HCT116 (cell line): ENCODE results near the gene CYP4F8. TPM values are rescaled to one million over a fixed set of nuclear protein-coding genes. Genes with fewer than 3 reads are reported as not detected.

ENCODE experiments used
- ATAC-seq: fragments of 200-7000 bp; cut with Tn5 transposase; 2 replicates; pipeline ENCODE4 v1.9.1; 2020; ENCODE audit warnings: mild to moderate bottlenecking, moderate library complexity
- BruUV-seq: library from RNA; stranded (reverse); fragments of 400-500 nt; replicated peaks from 2 replicates; lab custom pipeline; 2021; lab: Mats Ljungman, UMichigan
- CTCF ChIA-PET: fragments of 300-600 bp; sonication (Branson Sonifier 250); formaldehyde crosslinking; loops from one replicate; lab custom pipeline; 2021; ENCODE audit warnings: antibody characterized with exemption; lab: Charles Lee
- POLR2A ChIA-PET: fragments of 300-600, 350-600 bp; sonication (Branson Sonifier 250); formaldehyde crosslinking; loops from one replicate; lab custom pipeline; 2021; ENCODE audit warnings: antibody characterized with exemption; lab: Charles Lee
- RAD21 ChIA-PET, 2 experiments: fragments of 300-600 bp; sonication (Branson Sonifier 250); formaldehyde crosslinking; loops; one replicate each; lab custom pipeline; 2023; ENCODE audit warnings: low total read pairs in 2 of 2; ENCODE audit not compliant: uncharacterized antibody in 2 of 2, unreplicated experiment in 2 of 2, low non-redundant PET in 1 of 2; lab: Charles Lee
- DNase-seq: peaks from one replicate; pipeline ENCODE4 v3.0.0-alpha.2; 2010; ENCODE audit warnings: low read depth, low spot score
- H2AFZ ChIP-seq: fragments of 200-600 bp; shearing (Covaris generic), sonication (generic); 2 replicates; pipeline ENCODE4 v1.6.1; 2017; ENCODE audit warnings: low read depth, mixed run types, mixed read lengths, antibody characterized with exemption, low read length; ENCODE audit not compliant: poor library complexity, severe bottlenecking
- H3K27ac ChIP-seq: 2 replicates; pipeline ENCODE4 v1.5.1; 2012; ENCODE audit warnings: low read depth, low read length
- H3K27me3 ChIP-seq: fragments of 200-600 bp; sonication (generic); 2 replicates; pipeline ENCODE4 v1.6.1; 2016; ENCODE audit warnings: mixed run types, low read length, mixed read lengths; ENCODE audit not compliant: insufficient read depth
- H3K36me3 ChIP-seq, 2 experiments: fragments of 200-500 bp in 1 of 2; fragments of 200-600 bp in 1 of 2; sonication (Bioruptor generic) in 1 of 2; sonication (generic) in 1 of 2; 2 replicates each; pipeline versions ENCODE4 v1.5.1 to v1.6.1; 2014 to 2016; ENCODE audit warnings: low read length in 2 of 2, inconsistent platforms in 1 of 2, mixed read lengths in 1 of 2, mixed run types in 1 of 2; ENCODE audit not compliant: insufficient read depth in 2 of 2, control insufficient read depth in 1 of 2
- H3K4me1 ChIP-seq, 2 experiments: fragments of 200-600 bp in 1 of 2; sonication (generic) in 1 of 2; 2 replicates each; pipeline versions ENCODE4 v1.5.1 to v1.6.1; 2012 to 2017; ENCODE audit warnings: low read length in 2 of 2, inconsistent platforms in 1 of 2, mild to moderate bottlenecking in 1 of 2, mixed read lengths in 1 of 2, mixed run types in 1 of 2, moderate library complexity in 1 of 2; ENCODE audit not compliant: insufficient read depth in 2 of 2, control insufficient read depth in 1 of 2
- H3K4me2 ChIP-seq: fragments of 200-600 bp; sonication (generic); 2 replicates; pipeline ENCODE4 v1.6.1; 2017; ENCODE audit warnings: mixed run types, low read length, mixed read lengths
- H3K4me3 ChIP-seq, 2 experiments: fragments of 200-600 bp in 1 of 2; sonication (generic) in 1 of 2; replicated peaks in 1 of 2; 2 replicates each; pipeline ENCODE4 v1.5.1; 2011 to 2016; ENCODE audit warnings: low read length in 2 of 2, control low read depth in 1 of 2, low read depth in 1 of 2, mild to moderate bottlenecking in 1 of 2, mixed read lengths in 1 of 2, mixed run types in 1 of 2
- H3K79me2 ChIP-seq: fragments of 200-600 bp; sonication (generic); 2 replicates; pipeline ENCODE4 v1.6.1; 2017; ENCODE audit warnings: mild to moderate bottlenecking, mixed run types, low read length, moderate library complexity, mixed read lengths; ENCODE audit not compliant: insufficient read depth
- H3K9ac ChIP-seq: fragments of 200-600 bp; sonication (generic); 2 replicates; pipeline ENCODE4 v1.6.1; 2016; ENCODE audit warnings: low read length, mixed read lengths
- H3K9me2 ChIP-seq: fragments of 200-600 bp; sonication (generic), shearing (Covaris generic); 2 replicates; pipeline ENCODE4 v1.6.1; 2017; ENCODE audit warnings: mixed run types, mild to moderate bottlenecking, moderate library complexity; ENCODE audit not compliant: insufficient read depth
- H3K9me3 ChIP-seq, 2 experiments: fragments of 200-500 bp in 1 of 2; fragments of 200-600 bp in 1 of 2; sonication (Bioruptor generic) in 1 of 2; sonication (generic) in 1 of 2; 2 replicates each; pipeline ENCODE4 v1.6.1; 2014 to 2017; ENCODE audit warnings: low read length in 2 of 2, mixed read lengths in 2 of 2, inconsistent platforms in 1 of 2, low read depth in 1 of 2, mild to moderate bottlenecking in 1 of 2, mixed run types in 1 of 2, moderate library complexity in 1 of 2; ENCODE audit not compliant: control insufficient read depth in 1 of 2, insufficient read depth in 1 of 2
- H4K20me1 ChIP-seq: fragments of 200-600 bp; sonication (generic), shearing (Covaris generic); 2 replicates; pipeline ENCODE4 v1.6.1; 2017; ENCODE audit warnings: mixed run types, mild to moderate bottlenecking, moderate library complexity; ENCODE audit not compliant: insufficient read depth
- CBX3 ChIP-seq: IDR thresholded peaks from 2 replicates; pipeline ENCODE4 v1.6.1; 2012; ENCODE audit warnings: low read depth
- CEBPB ChIP-seq: IDR thresholded peaks from 2 replicates; pipeline ENCODE4 v1.6.1; 2012; ENCODE audit warnings: low read depth
- EGR1 ChIP-seq: IDR thresholded peaks from 2 replicates; pipeline ENCODE4 v1.6.1; 2012; ENCODE audit warnings: low read depth
- EZH2phosphoT487 ChIP-seq: fragments of 200-600 bp; IDR thresholded peaks from 2 replicates; pipeline ENCODE4 v1.6.1; 2018; ENCODE audit warnings: antibody characterized with exemption, borderline replicate concordance
- FOSL1 ChIP-seq: IDR thresholded peaks from 2 replicates; pipeline ENCODE4 v1.6.1; 2012; ENCODE audit warnings: low read depth
- JUND ChIP-seq: IDR thresholded peaks from 2 replicates; pipeline ENCODE4 v1.6.1; 2012
- SRF ChIP-seq: IDR thresholded peaks from 2 replicates; pipeline ENCODE4 v1.6.1; 2012; ENCODE audit warnings: low read depth
- ZFX ChIP-seq: fragments of 450-650 bp; IDR thresholded peaks from 2 replicates; pipeline ENCODE4 v1.6.1; 2017
- ZNF274 ChIP-seq: fragments of 200-500 bp; sonication (Bioruptor generic); IDR thresholded peaks from 2 replicates; pipeline ENCODE4 v1.6.1; 2014; ENCODE audit warnings: mild to moderate bottlenecking, low read depth, low read length, inconsistent platforms
- intact Hi-C: fragments of 100-400 bp; cut with micrococcal nuclease; formaldehyde crosslinking; loops from 2 replicates; pipeline ENCODE4 v1.10.0; 2022
- total RNA-seq: library from RNA; stranded (reverse); gene quantifications from one replicate; pipeline ENCODE4 v1.2.1, GENCODE V29; 2021; ENCODE audit not compliant: unreplicated experiment
- TF ChIP-seq, protein P1 (sequence below), 3 experiments: fragments of 200-600 bp in 1 of 3; sonication (generic) in 1 of 3; IDR thresholded peaks in 2 of 3; conservative IDR thresholded peaks in 1 of 3; 2 replicates each; pipeline ENCODE4 v1.5.1; 2012 to 2017; ENCODE audit warnings: low read depth in 2 of 3, low read length in 2 of 3, antibody characterized with exemption in 1 of 3, borderline replicate concordance in 1 of 3, control low read depth in 1 of 3, mild to moderate bottlenecking in 1 of 3, mixed read lengths in 1 of 3, mixed run types in 1 of 3, moderate library complexity in 1 of 3; ENCODE audit not compliant: insufficient read depth in 1 of 3
- TF ChIP-seq, protein P2 (sequence below): IDR thresholded peaks from 2 replicates; pipeline ENCODE4 v1.6.1; 2011; ENCODE audit warnings: mild to moderate bottlenecking, low read length, moderate library complexity; ENCODE audit not compliant: insufficient replicate concordance; ENCODE audit errors: extremely low read depth
- TF ChIP-seq, protein P3 (sequence below): IDR thresholded peaks from 2 replicates; pipeline ENCODE4 v1.6.1; 2012

CYP4F8 gene
- total RNA-seq, 1 experiment from 2014 or later: not detected

DNA sequence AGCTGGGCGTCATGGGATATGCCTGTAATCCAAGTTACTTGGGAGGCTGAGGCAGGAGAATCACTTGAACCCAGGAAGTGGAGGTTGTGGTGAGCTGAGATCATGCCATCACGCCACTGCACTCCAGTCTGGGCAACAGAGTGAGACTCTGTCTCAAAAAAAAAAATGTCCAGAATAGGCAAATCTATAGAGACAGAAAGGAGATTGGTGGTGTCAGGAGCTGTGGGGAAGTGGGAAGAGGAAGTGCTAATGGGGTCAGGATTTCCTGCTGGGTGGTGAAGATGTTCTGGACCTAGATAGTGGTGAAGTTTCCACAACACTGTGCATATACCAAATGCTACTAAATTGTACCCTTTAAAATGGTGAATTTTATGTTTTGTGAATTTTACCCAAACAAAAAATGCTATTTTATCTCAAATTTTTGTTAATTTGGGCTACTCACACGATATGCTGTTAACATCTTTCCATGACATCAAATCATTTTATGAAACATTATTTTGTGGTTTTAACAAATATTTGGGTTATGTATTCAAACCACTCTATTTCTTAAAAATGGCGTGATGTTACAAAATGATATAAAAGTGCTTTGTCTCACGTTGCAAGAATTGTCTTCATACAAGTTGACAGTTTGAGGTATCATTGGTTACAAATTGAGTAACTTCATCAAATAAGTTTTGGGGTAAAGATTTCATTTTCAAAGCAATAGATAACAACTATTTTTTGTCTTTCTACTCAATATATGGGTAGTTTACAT, 18.2 kb downstream of the CYP4F8 start:
- Histone ChIP-seq H3K4me2 (no peak overlapping the region), H3K36me3 (no peaks in the 10 kb centered on the region), H3K4me3 (no peak overlapping the region), H3K4me1 (peaks cover 0 to 7% of the 10 kb centered on the region in 2 experiments; a peak in 2 of 4 replicates), H2AFZ (no peak overlapping the region), H3K27me3 (no peaks in the 10 kb centered on the region), H3K27ac (no peak overlapping the region), H4K20me1 (no peaks in the 10 kb centered on the region), H3K9me2 (no peaks in the 10 kb centered on the region), H3K9ac (no peak overlapping the region), H3K79me2 (no peaks in the 10 kb centered on the region), H3K9me3 (no peaks in the 10 kb centered on the region)
- intact Hi-C loops: no loop called here
- no peak for ATAC-seq
- CTCF ChIA-PET: no interaction called here
- no peak for DNase-seq
- no TSS peak for BruUV-seq
- RAD21 ChIA-PET: no interaction called here
- TF ChIP-seq CEBPB (no peak), JUND (no peak), ZNF274 (no peak), SRF (no peak), FOSL1 (no peak), ZFX (no peak), EGR1 (no peak), CBX3 (no peak), EZH2phosphoT487 (no peak)
- TF ChIP-seq, protein P1, sequence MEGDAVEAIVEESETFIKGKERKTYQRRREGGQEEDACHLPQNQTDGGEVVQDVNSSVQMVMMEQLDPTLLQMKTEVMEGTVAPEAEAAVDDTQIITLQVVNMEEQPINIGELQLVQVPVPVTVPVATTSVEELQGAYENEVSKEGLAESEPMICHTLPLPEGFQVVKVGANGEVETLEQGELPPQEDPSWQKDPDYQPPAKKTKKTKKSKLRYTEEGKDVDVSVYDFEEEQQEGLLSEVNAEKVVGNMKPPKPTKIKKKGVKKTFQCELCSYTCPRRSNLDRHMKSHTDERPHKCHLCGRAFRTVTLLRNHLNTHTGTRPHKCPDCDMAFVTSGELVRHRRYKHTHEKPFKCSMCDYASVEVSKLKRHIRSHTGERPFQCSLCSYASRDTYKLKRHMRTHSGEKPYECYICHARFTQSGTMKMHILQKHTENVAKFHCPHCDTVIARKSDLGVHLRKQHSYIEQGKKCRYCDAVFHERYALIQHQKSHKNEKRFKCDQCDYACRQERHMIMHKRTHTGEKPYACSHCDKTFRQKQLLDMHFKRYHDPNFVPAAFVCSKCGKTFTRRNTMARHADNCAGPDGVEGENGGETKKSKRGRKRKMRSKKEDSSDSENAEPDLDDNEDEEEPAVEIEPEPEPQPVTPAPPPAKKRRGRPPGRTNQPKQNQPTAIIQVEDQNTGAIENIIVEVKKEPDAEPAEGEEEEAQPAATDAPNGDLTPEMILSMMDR (IDR thresholded peaks at IDR 0.05 in 2 of 3, conservative IDR thresholded peaks at IDR 0.05 in 1 of 3; ENCODE audit: borderline replicate concordance in 1 of 3, insufficient read depth in 1 of 3, low read depth in 2 of 3, low read length in 2 of 3): no peak
- TF ChIP-seq, protein P2, sequence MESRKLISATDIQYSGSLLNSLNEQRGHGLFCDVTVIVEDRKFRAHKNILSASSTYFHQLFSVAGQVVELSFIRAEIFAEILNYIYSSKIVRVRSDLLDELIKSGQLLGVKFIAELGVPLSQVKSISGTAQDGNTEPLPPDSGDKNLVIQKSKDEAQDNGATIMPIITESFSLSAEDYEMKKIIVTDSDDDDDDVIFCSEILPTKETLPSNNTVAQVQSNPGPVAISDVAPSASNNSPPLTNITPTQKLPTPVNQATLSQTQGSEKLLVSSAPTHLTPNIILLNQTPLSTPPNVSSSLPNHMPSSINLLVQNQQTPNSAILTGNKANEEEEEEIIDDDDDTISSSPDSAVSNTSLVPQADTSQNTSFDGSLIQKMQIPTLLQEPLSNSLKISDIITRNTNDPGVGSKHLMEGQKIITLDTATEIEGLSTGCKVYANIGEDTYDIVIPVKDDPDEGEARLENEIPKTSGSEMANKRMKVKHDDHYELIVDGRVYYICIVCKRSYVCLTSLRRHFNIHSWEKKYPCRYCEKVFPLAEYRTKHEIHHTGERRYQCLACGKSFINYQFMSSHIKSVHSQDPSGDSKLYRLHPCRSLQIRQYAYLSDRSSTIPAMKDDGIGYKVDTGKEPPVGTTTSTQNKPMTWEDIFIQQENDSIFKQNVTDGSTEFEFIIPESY: no peak
- TF ChIP-seq, protein P3, sequence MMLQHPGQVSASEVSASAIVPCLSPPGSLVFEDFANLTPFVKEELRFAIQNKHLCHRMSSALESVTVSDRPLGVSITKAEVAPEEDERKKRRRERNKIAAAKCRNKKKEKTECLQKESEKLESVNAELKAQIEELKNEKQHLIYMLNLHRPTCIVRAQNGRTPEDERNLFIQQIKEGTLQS: no peak
- POLR2A ChIA-PET: no interaction called here
